Islet precursor cell (in vitro differentiated cells): ENCODE data around the gene MAOA.
"Not testable (repeated sequence)": the region's sequence is repeated elsewhere in the genome, so short reads cannot be mapped to it uniquely, and the experiment has no call there.

Source experiments
- DNase-seq: peaks from one replicate; pipeline ENCODE4 v3.0.0-alpha.2; 2018

MAOA gene

GRCh38 chrX:43718546-43718945 is 62.4 kb downstream of the MAOA start:
- DNase-seq, result no peak

GRCh38 chrX:43718956-43719355 is 62.9 kb downstream of the MAOA start:
- DNase-seq, result no peak

GRCh38 chrX:43720082-43720481 is 64.0 kb downstream of the MAOA start:
- no peak for DNase-seq

- DNase-seq, result no peak
Observed at GRCh38 chrX:43720961-43721360, 64.9 kb downstream of the MAOA start.

GRCh38 chrX:43725227-43725626 is 69.1 kb downstream of the MAOA start:
- DNase-seq, result not testable (repeated sequence)

GRCh38 chrX:43727254-43727653 is 71.2 kb downstream of the MAOA start:
- not testable (repeated sequence) for DNase-seq

- no peak for DNase-seq
Observed at GRCh38 chrX:43728002-43728401, 71.9 kb downstream of the MAOA start.

- DNase-seq, result no peak
Observed at GRCh38 chrX:43728966-43729365, 72.9 kb downstream of the MAOA start.

- DNase-seq, result no peak
Observed at GRCh38 chrX:43731086-43731485, 75.0 kb downstream of the MAOA start.

- DNase-seq, result no peak
Observed at GRCh38 chrX:43733699-43734098, 77.6 kb downstream of the MAOA start.

GRCh38 chrX:43734444-43734843 is 78.3 kb downstream of the MAOA start:
- DNase-seq, result no peak

- no peak for DNase-seq
Observed at GRCh38 chrX:43735534-43735933, 79.4 kb downstream of the MAOA start.

- DNase-seq, result no peak
Observed at GRCh38 chrX:43735957-43736356, 79.9 kb downstream of the MAOA start.

GRCh38 chrX:43741843-43742573 is 85.9 kb downstream of the MAOA start:
- no peak for DNase-seq

- DNase-seq, result no peak
Observed at GRCh38 chrX:43743100-43743822, 87.2 kb downstream of the MAOA start.

- DNase-seq, result no peak
Observed at GRCh38 chrX:43744284-43744683, 88.2 kb downstream of the MAOA start.

GRCh38 chrX:43745938-43746721 is 90.0 kb downstream of the MAOA start:
- no peak for DNase-seq

GRCh38 chrX:43747476-43747875 is 91.4 kb downstream of the MAOA start:
- no peak for DNase-seq

GRCh38 chrX:43750248-43750676 is 94.2 kb downstream of the MAOA start:
- DNase-seq, result peak; percentile 70

- no peak for DNase-seq
Observed at GRCh38 chrX:43753637-43754036, 97.5 kb downstream of the MAOA start.

GRCh38 chrX:43756076-43756475 is 100.0 kb downstream of the MAOA start:
- no peak for DNase-seq

- DNase-seq, result no peak
Observed at GRCh38 chrX:43758044-43758443, 101.9 kb downstream of the MAOA start.

- no peak for DNase-seq
Observed at GRCh38 chrX:43785930-43786591, 130.0 kb downstream of the MAOA start.
